ENCODE data around the gene MFSD12. TPM values are rescaled to one million over a fixed set of nuclear protein-coding genes. Genes with fewer than 3 reads are reported as not detected.

MFSD12 gene
- total RNA-seq, 1 experiment from 2014 or later = 131 TPM

GRCh38 chr19:3497757-3498520, 59.4 kb downstream of the MFSD12 start:
- DNase-seq (ENCODE audit: low read depth, low spot score) = no peak
- H3K9ac ChIP-seq (ENCODE audit: low read length) = no peak overlapping the region
- TF ChIP-seq EZH2phosphoT487 (IDR thresholded peaks at IDR 0.05; ENCODE audit: borderline replicate concordance) (no peak), EZH2 (IDR thresholded peaks at IDR 0.05) (no peak), ZNF274 (IDR thresholded peaks at IDR 0.05; ENCODE audit: low read depth, low read length) (no peak), ATF3 (IDR thresholded peaks at IDR 0.05) (no peak), POLR2AphosphoS5 (IDR thresholded peaks at IDR 0.05; ENCODE audit: low read depth, low read length) (no peak), EGR1 (IDR thresholded peaks at IDR 0.05; ENCODE audit: low read depth) (no peak), ZFX (IDR thresholded peaks at IDR 0.05) (no peak), SIN3A (IDR thresholded peaks at IDR 0.05; ENCODE audit: low read depth) (no peak), CBX3 (IDR thresholded peaks at IDR 0.05; ENCODE audit: low read depth) (no peak), TCF7L2 (IDR thresholded peaks at IDR 0.05; ENCODE audit: borderline replicate concordance, extremely low read depth, insufficient read depth, insufficient read length) (no peak), YY1 (IDR thresholded peaks at IDR 0.05; ENCODE audit: extremely low read depth, insufficient replicate concordance, low read depth, low read length) (no peak), CTCF (IDR thresholded peaks at IDR 0.05 in 2 of 3, conservative IDR thresholded peaks at IDR 0.05 in 1 of 3; ENCODE audit: borderline replicate concordance in 1 of 3, insufficient read depth in 1 of 3, low read depth in 2 of 3, low read length in 2 of 3) (no peak), POLR2A (IDR thresholded peaks at IDR 0.05; ENCODE audit: borderline replicate concordance, extremely low read depth, insufficient read depth, insufficient read length) (no peak), ELF1 (IDR thresholded peaks at IDR 0.05; ENCODE audit: borderline replicate concordance, low read depth) (no peak), RAD21 (IDR thresholded peaks at IDR 0.05; ENCODE audit: low read depth) (no peak)
- H3K4me2 ChIP-seq (ENCODE audit: low read length) = no peak overlapping the region
- ChIA-PET POLR2A (no interaction called here), CTCF (no interaction called here), RAD21 (ENCODE audit: low non-redundant PET in 1 of 2, low total read pairs in 2 of 2, uncharacterized antibody in 2 of 2, unreplicated experiment in 2 of 2) (no interaction called here)
- no peaks in the 10 kb centered on the region for H3K27me3 ChIP-seq (ENCODE audit: insufficient read depth, low read length)
- H3K79me2 ChIP-seq (ENCODE audit: insufficient read depth, low read length) = peaks cover 38% of the 10 kb centered on the region
- H3K9me3 ChIP-seq (ENCODE audit: control insufficient read depth in 1 of 2, insufficient read depth in 1 of 2, low read depth in 1 of 2, low read length in 2 of 2) = no peaks in the 10 kb centered on the region
- intact Hi-C loops (cut with micrococcal nuclease) = no loop called here
- no peaks in the 10 kb centered on the region for H3K9me2 ChIP-seq (ENCODE audit: insufficient read depth)
- no peak for ATAC-seq
- no peak overlapping the region for H3K4me3 ChIP-seq (replicated peaks in 1 of 2; ENCODE audit: low read depth in 1 of 2, low read length in 2 of 2)
- H3K36me3 ChIP-seq (ENCODE audit: control insufficient read depth in 1 of 2, insufficient read depth in 2 of 2, low read length in 2 of 2) = peaks cover 2 to 19% of the 10 kb centered on the region in 2 experiments; a peak in 2 of 4 replicates
- no peak overlapping the region for H3K27ac ChIP-seq (ENCODE audit: low read depth, low read length)
- peaks cover 10 to 16% of the 10 kb centered on the region in 2 experiments; a peak in 3 of 4 replicates for H3K4me1 ChIP-seq (ENCODE audit: control insufficient read depth in 1 of 2, insufficient read depth in 2 of 2, low read length in 2 of 2)
- BruUV-seq (replicated peaks) = no TSS peak
- no peak overlapping the region for H2AFZ ChIP-seq (ENCODE audit: low read depth, low read length, poor library complexity, severe bottlenecking)
- no peaks in the 10 kb centered on the region for H4K20me1 ChIP-seq (ENCODE audit: insufficient read depth)
